Lower leg skin (tissue), 4 donors: ENCODE data around the gene CITED4. TPM values are rescaled to one million over a fixed set of nuclear protein-coding genes. Genes with fewer than 3 reads are reported as not detected.

Experiments
- DNase-seq, 2 donors: peaks; one replicate each; pipeline ENCODE4 v3.0.0-alpha.2; 2019; ENCODE audit warnings: low spot score in 2 of 2
- H3K4me3 ChIP-seq: fragments of 200-600 bp; sonication (generic); 2 replicates; pipeline ENCODE4 v1.5.1; 2017; ENCODE audit warnings: mild to moderate bottlenecking, low read depth; ENCODE audit not compliant: poor library complexity, severe bottlenecking
- POLR2A ChIP-seq, 2 donors: fragments of 450-650 bp; IDR thresholded peaks; one replicate each; pipeline ENCODE4 v1.6.1; 2016 to 2017; ENCODE audit warnings: antibody characterized with exemption in 2 of 2, mild to moderate bottlenecking in 1 of 2, moderate library complexity in 1 of 2
- whole genome bisulfite sequencing, 2 donors: methylation state at CpG; one replicate each; pipeline ENCODE4 v1.1.5; 2018; 5-methylcytosine and 5-hydroxymethylcytosine counted together
- intact Hi-C: fragments of 100-400 bp; cut with DNase I; formaldehyde crosslinking; loops from one replicate; pipeline ENCODE4 v1.15.0; 2023; ENCODE audit warnings: low total_unique reads
- total RNA-seq, 4 donors: library from RNA; depleted of rRNA; stranded (reverse); fragments of >200 nt; gene quantifications; one replicate each; pipeline ENCODE4 v1.1.0, GENCODE V29; 2016
- TF ChIP-seq, protein P1 (sequence below), 3 donors: fragments of 450-650 bp; IDR thresholded peaks; one replicate each; pipeline ENCODE4 v1.5.1; 2016; ENCODE audit warnings: antibody characterized with exemption in 3 of 3, mild to moderate bottlenecking in 3 of 3, moderate library complexity in 2 of 3

The CITED4 gene
- total RNA-seq, 4 donors from 2014 or later = 135 to 172 (median 150) TPM

DNA sequence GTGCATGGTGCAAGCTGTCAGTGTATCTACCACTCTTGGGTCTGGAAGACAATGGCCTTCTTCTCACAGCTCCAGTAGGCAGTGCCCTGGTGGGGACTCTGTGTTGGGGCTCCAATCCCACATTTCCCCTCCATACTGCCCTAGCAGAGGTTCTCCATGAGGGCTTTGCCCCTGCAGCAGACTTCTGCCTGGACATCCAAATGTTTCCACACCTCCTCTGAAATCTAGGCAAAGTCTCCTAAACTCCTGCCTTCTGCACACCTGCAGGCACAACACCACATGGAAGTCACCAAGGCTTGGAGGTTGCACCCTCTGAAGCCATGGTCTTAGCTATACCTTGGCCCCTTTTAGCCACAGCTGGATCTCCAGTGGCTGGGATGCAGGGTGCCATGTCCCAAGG is 31.8 kb upstream of the CITED4 start:
- DNase-seq = no peak
- intact Hi-C loops = no loop called here
- TF ChIP-seq, protein P1, sequence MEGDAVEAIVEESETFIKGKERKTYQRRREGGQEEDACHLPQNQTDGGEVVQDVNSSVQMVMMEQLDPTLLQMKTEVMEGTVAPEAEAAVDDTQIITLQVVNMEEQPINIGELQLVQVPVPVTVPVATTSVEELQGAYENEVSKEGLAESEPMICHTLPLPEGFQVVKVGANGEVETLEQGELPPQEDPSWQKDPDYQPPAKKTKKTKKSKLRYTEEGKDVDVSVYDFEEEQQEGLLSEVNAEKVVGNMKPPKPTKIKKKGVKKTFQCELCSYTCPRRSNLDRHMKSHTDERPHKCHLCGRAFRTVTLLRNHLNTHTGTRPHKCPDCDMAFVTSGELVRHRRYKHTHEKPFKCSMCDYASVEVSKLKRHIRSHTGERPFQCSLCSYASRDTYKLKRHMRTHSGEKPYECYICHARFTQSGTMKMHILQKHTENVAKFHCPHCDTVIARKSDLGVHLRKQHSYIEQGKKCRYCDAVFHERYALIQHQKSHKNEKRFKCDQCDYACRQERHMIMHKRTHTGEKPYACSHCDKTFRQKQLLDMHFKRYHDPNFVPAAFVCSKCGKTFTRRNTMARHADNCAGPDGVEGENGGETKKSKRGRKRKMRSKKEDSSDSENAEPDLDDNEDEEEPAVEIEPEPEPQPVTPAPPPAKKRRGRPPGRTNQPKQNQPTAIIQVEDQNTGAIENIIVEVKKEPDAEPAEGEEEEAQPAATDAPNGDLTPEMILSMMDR (IDR thresholded peaks at IDR 0.05) = no peak
- TF ChIP-seq POLR2A (IDR thresholded peaks at IDR 0.05) = no peak

DNA sequence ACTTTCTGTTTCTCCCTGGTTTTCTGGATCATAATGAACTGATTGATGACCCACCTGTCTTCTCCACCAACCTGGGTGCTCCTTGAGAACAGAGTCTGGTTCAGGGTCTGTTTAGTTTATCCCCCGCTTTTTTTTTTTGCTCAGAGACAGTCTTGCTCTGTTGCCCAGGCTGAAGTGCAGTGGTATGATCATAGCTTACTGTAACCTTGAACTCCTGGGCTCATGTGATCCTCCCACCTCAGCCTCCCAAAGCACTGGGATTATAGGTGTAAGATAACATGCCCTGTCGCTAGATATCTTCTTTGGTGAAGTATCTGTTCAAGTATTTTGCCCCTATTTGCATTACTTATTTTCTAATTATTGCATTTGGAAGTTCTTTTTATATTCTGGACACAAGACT is 30.2 kb upstream of the CITED4 start:
- no peak overlapping the region for H3K4me3 ChIP-seq
- no peak for TF ChIP-seq POLR2A (IDR thresholded peaks at IDR 0.05)
- TF ChIP-seq, protein P1 (IDR thresholded peaks at IDR 0.05) = no peak
- DNase-seq = no peak
- WGBS, 2 donors = 91 to 95% methylated on average over 2 of the region's 2 CpGs
- intact Hi-C loops = no loop called here

More for the DNA sequence above, 31.8 kb upstream of the CITED4 start:
- no peak overlapping the region for H3K4me3 ChIP-seq

DNA sequence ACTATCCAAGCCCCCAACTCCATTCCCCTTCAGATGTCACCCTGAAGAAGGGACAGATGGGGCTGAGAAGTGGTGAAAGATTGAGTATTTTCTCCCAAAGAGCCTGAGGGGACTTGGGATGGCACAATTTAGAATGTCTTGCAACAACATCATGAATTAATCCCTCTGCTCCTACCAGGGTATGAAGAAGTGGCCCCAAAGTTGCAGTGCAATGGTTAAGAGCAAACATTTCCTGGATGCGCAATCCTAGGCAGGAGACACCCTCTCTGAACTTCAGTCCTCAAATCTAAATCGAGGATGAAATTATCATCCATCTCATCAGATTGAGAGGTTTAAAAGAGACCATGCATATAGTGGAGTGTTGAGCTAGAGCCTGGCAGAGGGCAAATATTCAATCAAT is 28.6 kb upstream of the CITED4 start:
- 53 to 59% methylated on average over 2 of the region's 2 CpGs for whole genome bisulfite sequencing, 2 donors

DNA sequence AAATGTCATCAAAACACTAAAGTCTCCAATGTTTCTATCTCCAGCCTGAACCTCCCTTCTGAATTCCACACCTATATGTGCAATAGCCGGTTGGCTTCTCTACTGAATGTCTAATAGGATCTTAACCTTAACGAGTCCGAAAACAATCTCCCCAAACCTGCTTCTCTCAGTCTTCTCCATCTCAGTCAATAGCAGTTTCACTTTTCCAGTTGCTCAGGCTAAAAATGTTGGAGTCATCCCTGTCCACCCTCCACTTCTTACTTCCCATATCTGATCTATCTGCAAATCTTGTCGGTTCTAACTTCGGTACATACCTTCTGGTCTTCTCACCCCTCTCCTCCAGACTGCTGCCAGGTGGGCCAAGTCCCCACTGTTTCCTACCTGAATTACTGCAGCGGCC is 25.5 kb upstream of the CITED4 start:
- H3K4me3 ChIP-seq = no peak overlapping the region
- intact Hi-C loops = no loop called here
- TF ChIP-seq, protein P1 (IDR thresholded peaks at IDR 0.05) = no peak
- TF ChIP-seq POLR2A (IDR thresholded peaks at IDR 0.05) = no peak
- no peak for DNase-seq
- WGBS, 2 donors = 69 to 73% methylated on average over 6 of the region's 6 CpGs

More for the DNA sequence above, 28.6 kb upstream of the CITED4 start:
- intact Hi-C loops = no loop called here
- no peak overlapping the region for H3K4me3 ChIP-seq
- TF ChIP-seq POLR2A (IDR thresholded peaks at IDR 0.05) = no peak
- TF ChIP-seq, protein P1 (IDR thresholded peaks at IDR 0.05) = no peak
- no peak for DNase-seq

DNA sequence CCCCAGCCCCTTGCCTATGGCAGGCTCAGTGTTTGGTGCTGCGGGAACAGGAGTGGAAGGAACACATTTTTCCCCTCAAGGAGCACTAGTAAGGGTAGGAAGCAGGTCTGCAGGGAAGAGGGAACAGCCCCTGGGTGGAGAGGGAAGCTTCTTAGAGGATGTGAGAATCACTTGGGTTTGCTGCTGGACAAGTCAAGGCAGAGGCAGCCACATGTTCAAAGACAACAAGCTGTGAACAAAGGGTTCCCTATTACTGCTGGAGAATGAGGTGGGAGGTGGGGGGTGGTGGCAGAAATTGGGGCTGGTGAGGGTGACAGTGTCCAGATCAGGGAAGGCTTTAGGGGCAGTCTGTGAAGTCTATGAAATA is 24.8 kb upstream of the CITED4 start:
- no peak overlapping the region for H3K4me3 ChIP-seq
- 45 to 48% methylated on average over 1 of the region's 1 CpG for WGBS, 2 donors
- no peak for TF ChIP-seq POLR2A (IDR thresholded peaks at IDR 0.05)
- TF ChIP-seq, protein P1 (IDR thresholded peaks at IDR 0.05) = no peak
- intact Hi-C loops = no loop called here
- no peak for DNase-seq

DNA sequence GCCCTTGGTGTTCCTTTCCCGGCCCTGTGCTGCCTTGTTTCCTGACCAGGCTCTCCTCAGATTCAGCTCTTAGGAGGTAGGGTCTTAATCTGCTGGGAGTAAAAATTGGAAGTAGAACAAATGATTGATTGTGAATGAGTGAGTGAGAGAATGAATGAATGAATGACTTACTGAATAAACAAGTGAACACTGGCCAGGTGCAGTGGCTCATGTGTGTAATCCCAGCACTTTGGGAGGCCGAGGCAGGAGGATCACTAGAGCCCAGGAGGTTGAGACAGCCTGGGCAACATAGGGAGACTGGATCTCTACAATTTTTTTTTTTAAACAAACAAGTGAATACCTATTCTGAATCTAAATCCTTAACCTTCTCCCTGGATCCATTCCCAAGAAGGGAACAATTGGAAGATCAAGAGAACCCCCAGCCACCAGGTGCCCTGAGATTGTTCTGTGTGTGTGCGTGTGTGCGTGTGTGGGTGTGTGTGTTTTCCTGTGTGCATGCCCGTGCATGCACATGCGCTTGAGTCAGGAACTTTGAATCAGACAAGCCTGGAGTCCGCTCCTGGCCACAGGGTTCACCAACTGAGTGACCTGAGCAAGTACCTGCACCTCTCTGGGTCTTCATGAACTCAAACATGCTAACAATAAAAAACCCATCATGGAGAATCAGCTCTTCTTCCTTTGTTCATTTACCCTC is 24.3 kb upstream of the CITED4 start:
- intact Hi-C loops = no loop called here
- no peak overlapping the region for H3K4me3 ChIP-seq
- peak in 1 of 2 donors; percentile 81 for DNase-seq
- no peak for TF ChIP-seq POLR2A (IDR thresholded peaks at IDR 0.05)
- TF ChIP-seq, protein P1 (IDR thresholded peaks at IDR 0.05) = no peak
- 50 to 60% methylated on average over 7 of the region's 7 CpGs for WGBS, 2 donors
